Stimulated activated effector memory CD8-positive, alpha-beta T cell treated with anti-CD3 and anti-CD28 coated beads, Interleukin-12 subunit alpha, Interleukin-12 subunit beta, amount 100 ng/mL, for 72 hours (primary cell): ENCODE data around the gene ZBTB32.
"Not testable (repeated sequence)": the region's sequence is repeated elsewhere in the genome, so short reads cannot be mapped to it uniquely, and the experiment has no call there.

ENCODE experiments used
- ATAC-seq: fragments of 150-1000 bp; cut with Tn5 transposase; 2 replicates; pipeline ENCODE4 v1.10.0; 2021
- DNase-seq, 2 donors: peaks; one replicate each; pipeline ENCODE4 v3.0.0; 2021 to 2022; ENCODE audit warnings: low spot score in 2 of 2
- H3K27ac Mint-ChIP-seq: one replicate; pipeline ENCODE4 v1.8.0; 2022; ENCODE audit warnings: mild to moderate bottlenecking, mixed read lengths
- H3K36me3 Mint-ChIP-seq: one replicate; pipeline ENCODE4 v1.8.0; 2022; ENCODE audit warnings: mild to moderate bottlenecking, mixed read lengths
- H3K4me1 Mint-ChIP-seq: one replicate; pipeline ENCODE4 v1.8.0; 2022; ENCODE audit warnings: mixed read lengths
- H3K4me3 Mint-ChIP-seq: one replicate; pipeline ENCODE4 v1.8.0; 2022; ENCODE audit warnings: mild to moderate bottlenecking, mixed read lengths
- H3K9me3 Mint-ChIP-seq: one replicate; pipeline ENCODE4 v1.8.0; 2022; ENCODE audit warnings: mixed read lengths

ZBTB32 gene

DNA sequence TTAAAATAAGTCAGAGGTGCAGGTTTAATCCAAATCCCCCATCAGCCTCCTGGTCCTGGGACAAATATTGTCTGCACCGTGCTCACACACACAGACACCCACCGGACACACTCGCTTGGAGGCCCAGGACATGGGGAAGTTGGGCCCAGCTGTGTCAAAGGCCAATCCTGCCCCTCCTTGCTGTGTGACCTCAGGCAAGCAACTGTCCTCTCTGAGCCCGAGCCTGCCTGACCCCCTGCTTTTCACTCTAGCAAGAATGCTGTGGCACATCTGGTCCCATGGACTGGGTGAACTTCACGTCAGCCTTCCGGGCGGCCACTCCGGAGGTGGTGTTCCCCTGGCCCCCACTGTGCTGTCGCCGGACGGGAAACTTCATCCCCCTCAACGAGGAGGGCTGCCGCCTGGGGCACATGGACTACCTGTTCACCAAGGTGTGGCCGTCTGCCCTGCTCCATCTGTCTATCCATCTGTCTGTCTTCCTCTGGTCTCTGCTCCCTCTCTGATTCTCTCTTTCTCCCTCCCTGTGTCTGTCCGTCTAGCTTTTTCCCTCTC, 28.7 kb upstream of the ZBTB32 start:
- DNase-seq, result no peak

DNA sequence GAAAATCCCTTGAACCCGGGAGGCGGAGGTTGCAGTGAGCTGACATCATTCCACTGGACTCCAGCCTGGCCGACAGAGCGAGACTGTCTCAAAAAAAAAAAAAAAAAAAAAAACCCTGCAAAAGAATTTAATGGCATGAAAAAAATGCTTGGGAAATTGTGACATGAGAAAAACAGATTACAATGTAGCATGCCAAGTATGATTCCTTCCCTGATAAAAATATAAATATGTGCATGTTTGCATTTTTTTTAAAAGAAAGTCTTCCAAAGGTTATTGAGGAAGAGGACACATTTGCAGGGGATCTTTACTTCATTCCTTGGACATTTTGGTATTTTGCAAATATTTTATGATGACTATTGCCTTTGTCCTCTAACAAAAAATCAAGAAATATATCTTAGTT, 14.5 kb upstream of the ZBTB32 start:
- peaks cover 9% of the 10 kb centered on the region for H3K4me1 Mint-ChIP-seq
- no peaks in the 10 kb centered on the region for H3K36me3 Mint-ChIP-seq
- no peak overlapping the region for H3K27ac Mint-ChIP-seq
- ATAC-seq (no peak), DNase-seq (no peak)
- no peak overlapping the region for H3K4me3 Mint-ChIP-seq
- no peaks in the 10 kb centered on the region for H3K9me3 Mint-ChIP-seq

More for the DNA sequence above, 28.7 kb upstream of the ZBTB32 start:
- peaks cover 10% of the 10 kb centered on the region for H3K4me1 Mint-ChIP-seq
- peak overlapping the region; percentile 68 for H3K27ac Mint-ChIP-seq
- no peaks in the 10 kb centered on the region for H3K9me3 Mint-ChIP-seq
- no peaks in the 10 kb centered on the region for H3K36me3 Mint-ChIP-seq
- no peak overlapping the region for H3K4me3 Mint-ChIP-seq
- ATAC-seq, result no peak

DNA sequence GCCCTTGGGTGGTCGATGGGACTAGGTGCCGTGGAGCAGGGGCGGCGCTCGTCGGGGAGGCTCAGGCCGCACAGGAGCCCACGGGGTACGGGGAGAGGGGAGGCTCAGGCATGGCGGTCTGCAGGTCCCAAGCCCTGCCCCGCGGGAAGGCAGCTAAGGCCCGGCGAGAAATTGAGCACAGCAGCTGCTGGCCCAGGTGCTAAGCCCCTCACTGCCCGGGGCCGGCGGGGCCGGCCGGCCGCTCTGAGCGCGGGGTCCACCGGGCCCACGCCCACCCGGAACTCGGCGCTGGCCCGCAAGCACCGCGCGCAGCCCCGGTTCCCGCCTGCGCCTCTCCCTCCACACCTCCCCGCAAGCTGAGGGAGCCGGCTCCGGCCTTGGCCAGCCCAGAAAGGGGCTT, 13.3 kb upstream of the ZBTB32 start:
- H3K4me3 Mint-ChIP-seq, H3K9me3 Mint-ChIP-seq, H3K27ac Mint-ChIP-seq, H3K4me1 Mint-ChIP-seq, DNase-seq, ATAC-seq, H3K36me3 Mint-ChIP-seq: not testable (repeated sequence)

- no peaks in the 10 kb centered on the region for H3K9me3 Mint-ChIP-seq
- H3K4me3 Mint-ChIP-seq, result no peak overlapping the region
- H3K36me3 Mint-ChIP-seq, result no peaks in the 10 kb centered on the region
- no peak for ATAC-seq
- H3K4me1 Mint-ChIP-seq, result peaks cover 9% of the 10 kb centered on the region
- no peak overlapping the region for H3K27ac Mint-ChIP-seq
- DNase-seq, result no peak
Observed at GRCh38 chr19:35692010-35692409, 12.3 kb upstream of the ZBTB32 start.

DNA sequence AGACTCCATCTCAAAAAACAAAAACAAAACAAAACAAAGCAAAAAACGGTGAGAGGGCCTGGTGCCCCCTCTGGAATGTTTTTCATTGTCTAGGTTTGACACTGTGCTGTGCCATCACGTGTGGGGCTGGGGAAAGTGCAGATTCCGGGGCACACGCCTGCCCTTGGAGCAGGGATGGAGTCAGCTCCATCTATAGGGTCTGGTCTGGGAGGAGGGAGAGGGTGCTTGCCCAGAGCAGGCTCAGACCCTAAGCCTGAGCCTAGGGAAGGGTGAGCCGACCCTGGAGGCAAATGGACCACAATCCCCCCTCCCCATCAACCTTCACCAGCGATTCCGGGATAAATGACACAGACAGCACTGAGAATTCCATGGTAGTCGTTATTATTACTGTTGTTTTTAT, 10.9 kb upstream of the ZBTB32 start:
- no peak for DNase-seq
- ATAC-seq, result peak; percentile 3
- Mint-ChIP-seq H3K36me3 (no peaks in the 10 kb centered on the region), H3K27ac (peak overlapping the region; percentile 71), H3K9me3 (no peaks in the 10 kb centered on the region), H3K4me1 (peaks cover 9% of the 10 kb centered on the region), H3K4me3 (no peak overlapping the region)

DNA sequence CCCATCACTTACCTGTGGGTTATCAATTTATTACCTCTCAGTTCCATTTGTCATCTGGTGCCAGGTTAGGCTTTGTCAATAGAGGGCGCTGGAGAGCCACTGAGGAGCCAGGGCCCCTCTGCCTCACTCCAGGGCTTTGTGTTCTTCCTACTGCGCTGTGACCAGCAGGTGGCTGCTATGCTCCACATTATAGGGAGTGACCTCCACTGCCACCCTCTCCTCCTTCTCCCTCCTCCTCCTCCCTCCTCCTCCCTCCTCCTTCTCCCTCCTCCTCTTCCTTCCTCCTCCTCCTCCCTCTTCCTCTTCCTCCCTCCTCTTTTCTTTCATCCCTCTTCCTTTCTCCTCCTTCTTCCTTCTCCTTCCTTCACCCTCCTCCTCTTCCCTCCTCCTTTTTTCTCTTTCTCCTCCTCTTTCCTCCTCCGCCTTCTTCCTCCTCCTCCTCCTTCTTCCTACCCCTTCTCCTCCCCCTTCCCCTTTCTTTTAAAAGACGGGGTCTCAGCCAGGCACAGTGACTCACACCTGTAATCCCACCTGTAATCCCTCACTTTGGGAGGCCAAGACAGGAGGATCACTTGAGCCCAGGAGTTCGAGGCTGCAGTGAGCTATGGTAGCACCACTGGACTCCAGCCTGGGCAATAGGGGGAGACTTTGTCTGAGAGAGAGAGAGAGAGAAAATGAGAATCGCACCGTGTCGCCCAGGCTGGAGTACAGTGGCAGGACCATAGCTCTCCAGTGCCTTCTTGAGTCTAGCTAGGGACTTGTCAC, 10.3 kb upstream of the ZBTB32 start:
- Mint-ChIP-seq H3K27ac (peak overlapping the region; percentile 71), H3K9me3 (no peaks in the 10 kb centered on the region), H3K4me3 (no peak overlapping the region), H3K4me1 (peaks cover 9% of the 10 kb centered on the region), H3K36me3 (no peaks in the 10 kb centered on the region)
- peak; percentile 92 to 94 for DNase-seq
- peak; percentile 100 for ATAC-seq

DNA sequence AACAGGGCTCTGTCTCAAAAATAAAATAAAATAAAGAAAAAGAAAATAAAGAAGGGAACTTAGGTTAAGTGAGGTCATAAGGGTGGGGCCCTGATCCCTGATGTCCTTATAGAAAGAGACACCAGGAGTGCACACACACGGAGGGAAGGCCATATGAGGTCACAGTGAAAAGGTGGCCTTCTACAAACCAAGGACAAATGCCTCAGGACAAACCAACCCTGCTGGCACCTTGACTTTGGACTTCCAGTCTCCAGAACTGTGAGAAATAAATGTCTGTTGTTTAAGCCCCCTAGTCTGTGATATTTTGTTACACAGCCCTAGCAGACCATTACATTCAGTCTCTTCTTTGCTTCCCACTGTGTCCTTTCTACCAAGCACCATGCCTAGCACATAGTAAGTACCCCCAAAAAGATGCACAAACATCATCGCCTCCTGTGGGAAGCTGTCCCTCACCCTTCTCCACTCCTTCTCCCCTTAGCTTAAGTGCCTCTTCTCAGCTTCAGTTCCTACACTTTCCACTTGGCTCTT, 8.4 kb upstream of the ZBTB32 start:
- Mint-ChIP-seq H3K27ac (no peak overlapping the region), H3K4me3 (no peak overlapping the region), H3K4me1 (peaks cover 9% of the 10 kb centered on the region), H3K36me3 (no peaks in the 10 kb centered on the region), H3K9me3 (no peaks in the 10 kb centered on the region)
- DNase-seq (no peak), ATAC-seq (no peak)

- ATAC-seq, result peak; percentile 32
- H3K4me3 Mint-ChIP-seq, result no peak overlapping the region
- DNase-seq, result no peak
- H3K4me1 Mint-ChIP-seq, result peaks cover 9% of the 10 kb centered on the region
- H3K36me3 Mint-ChIP-seq, result no peaks in the 10 kb centered on the region
- H3K9me3 Mint-ChIP-seq, result no peaks in the 10 kb centered on the region
- no peak overlapping the region for H3K27ac Mint-ChIP-seq
Observed at GRCh38 chr19:35696835-35697234, 7.5 kb upstream of the ZBTB32 start.

GRCh38 chr19:35702223-35703012, 1.9 kb upstream of the ZBTB32 start:
- Mint-ChIP-seq H3K4me3 (peak overlapping the region; percentile 92), H3K9me3 (no peaks in the 10 kb centered on the region), H3K27ac (peak overlapping the region; percentile 94), H3K36me3 (no peaks in the 10 kb centered on the region), H3K4me1 (peaks cover 9% of the 10 kb centered on the region)
- peak; percentile 83 to 95 for DNase-seq
- ATAC-seq, result peak; percentile 100

- Mint-ChIP-seq H3K9me3 (no peaks in the 10 kb centered on the region), H3K36me3 (no peaks in the 10 kb centered on the region), H3K4me3 (peak overlapping the region; percentile 92), H3K27ac (no peak overlapping the region), H3K4me1 (peaks cover 9% of the 10 kb centered on the region)
- ATAC-seq (no peak), DNase-seq (no peak)
Observed at GRCh38 chr19:35703343-35703742, 1.0 kb upstream of the ZBTB32 start.

DNA sequence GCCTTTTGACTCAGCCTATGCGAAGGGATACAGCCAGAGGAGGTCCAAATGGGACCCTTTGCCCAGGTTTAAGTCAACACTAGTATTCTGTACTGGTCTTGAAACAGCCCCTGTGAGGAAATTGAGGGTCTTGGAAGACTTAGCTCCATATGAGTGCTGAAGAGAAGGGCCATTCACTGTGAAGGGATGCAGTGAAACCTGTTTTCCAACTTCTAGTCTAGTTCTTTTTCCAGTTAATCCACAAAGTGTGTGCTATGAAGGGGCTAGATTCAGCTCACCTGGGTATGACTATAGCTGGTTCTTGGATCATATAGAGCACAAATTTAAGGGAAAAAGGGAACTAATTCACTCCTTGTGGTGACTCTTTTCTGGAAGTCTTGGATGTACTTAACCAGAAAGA, 4.0 kb downstream of the ZBTB32 start:
- no peak overlapping the region for H3K27ac Mint-ChIP-seq
- H3K9me3 Mint-ChIP-seq, result no peaks in the 10 kb centered on the region
- H3K4me3 Mint-ChIP-seq, result no peak overlapping the region

GRCh38 chr19:35710784-35711723, 6.7 kb downstream of the ZBTB32 start:
- DNase-seq, result peak; percentile 59 to 90
- ATAC-seq, result peak; percentile 65
- Mint-ChIP-seq H3K9me3 (no peaks in the 10 kb centered on the region), H3K27ac (peak overlapping the region; percentile 99), H3K36me3 (peaks cover 58% of the 10 kb centered on the region), H3K4me3 (peak overlapping the region; percentile 99), H3K4me1 (peaks cover 47% of the 10 kb centered on the region)

More for the DNA sequence above, 4.0 kb downstream of the ZBTB32 start:
- DNase-seq (no peak), ATAC-seq (no peak)
- H3K4me1 Mint-ChIP-seq, result peaks cover 31% of the 10 kb centered on the region
- peaks cover 32% of the 10 kb centered on the region for H3K36me3 Mint-ChIP-seq

- Mint-ChIP-seq H3K36me3 (peaks cover 76% of the 10 kb centered on the region), H3K4me3 (peak overlapping the region; percentile 99), H3K9me3 (no peaks in the 10 kb centered on the region), H3K27ac (peak overlapping the region; percentile 99), H3K4me1 (peaks cover 56% of the 10 kb centered on the region)
- ATAC-seq, result peak; percentile 68
- peak; percentile 68 to 93 for DNase-seq
Observed at GRCh38 chr19:35712567-35713505, 8.5 kb downstream of the ZBTB32 start.

DNA sequence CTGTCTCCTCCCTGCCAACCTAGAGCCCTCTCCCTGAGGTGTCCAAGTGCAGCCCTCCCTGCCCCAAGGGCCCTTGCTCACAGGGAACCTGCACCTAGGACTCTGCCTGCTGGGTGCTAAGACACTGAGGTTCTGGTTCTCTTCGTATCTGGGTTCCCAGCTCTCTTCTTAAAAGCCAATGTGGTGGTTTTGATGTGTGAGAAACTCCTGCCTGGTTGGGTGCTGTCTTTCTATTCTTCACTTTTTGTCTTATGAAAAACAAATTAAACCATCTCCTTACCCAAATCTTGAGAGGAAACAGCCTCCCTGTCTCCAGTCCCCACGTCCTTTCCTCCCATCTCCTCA, 9.1 kb downstream of the ZBTB32 start:
- Mint-ChIP-seq H3K4me3 (peak overlapping the region; percentile 99), H3K27ac (peak overlapping the region; percentile 99), H3K36me3 (peaks cover 81% of the 10 kb centered on the region), H3K4me1 (peaks cover 57% of the 10 kb centered on the region), H3K9me3 (no peaks in the 10 kb centered on the region)
- DNase-seq (no peak), ATAC-seq (no peak)
